HG02588 (cell line): ENCODE results near the gene UBAC1.
"Not testable (repeated sequence)": the region's sequence is repeated elsewhere in the genome, so short reads cannot be mapped to it uniquely, and the experiment has no call there.

Source experiments
- ATAC-seq: cut with Tn5 transposase; IDR thresholded peaks from one replicate; pipeline ENCODE4 v1.9.1; 2021; ENCODE audit warnings: mild to moderate bottlenecking, moderate library complexity; ENCODE audit not compliant: unreplicated experiment

Gene UBAC1

DNA sequence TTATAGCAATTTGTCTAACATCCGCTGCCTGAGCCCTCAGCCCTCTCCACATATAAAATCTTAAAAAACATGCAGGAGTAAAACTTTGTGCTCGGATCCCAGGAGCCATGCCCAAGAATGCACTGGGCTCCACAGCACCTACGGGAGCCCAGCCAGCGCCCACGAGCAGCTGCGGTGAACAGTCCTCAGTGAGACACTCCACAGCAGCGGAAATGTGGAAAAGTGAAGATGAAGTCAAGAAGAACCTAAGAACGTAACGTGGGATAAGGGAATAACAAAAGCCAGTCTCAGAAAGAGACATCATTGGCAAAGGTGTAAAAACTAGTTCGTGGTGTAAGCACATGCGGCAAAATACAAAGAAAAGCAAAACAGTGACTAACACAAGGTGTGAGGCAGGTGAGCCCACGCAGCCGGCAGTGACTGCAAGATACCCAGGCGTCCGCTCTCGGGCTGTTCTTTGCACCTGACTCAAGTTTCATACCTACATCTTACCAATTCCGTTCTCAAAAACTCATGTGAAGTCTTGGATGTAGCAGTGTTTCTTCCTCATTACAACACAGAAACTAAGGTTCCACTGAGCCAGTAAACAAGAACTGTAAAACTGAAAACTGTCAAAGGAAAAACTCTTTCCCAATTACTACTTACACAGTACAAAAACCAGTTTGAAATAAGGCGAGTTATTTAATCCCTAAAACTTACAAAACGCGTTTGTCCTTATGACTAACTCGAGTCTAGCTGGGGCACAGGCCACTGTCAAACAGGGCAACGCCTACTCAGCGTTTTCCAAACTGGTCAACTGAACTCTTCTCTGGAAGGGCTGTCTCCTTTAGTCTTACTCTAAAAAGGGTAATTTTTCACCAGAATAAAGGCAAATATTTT is 55.6 kb downstream of the UBAC1 start:
- no peak for ATAC-seq

DNA sequence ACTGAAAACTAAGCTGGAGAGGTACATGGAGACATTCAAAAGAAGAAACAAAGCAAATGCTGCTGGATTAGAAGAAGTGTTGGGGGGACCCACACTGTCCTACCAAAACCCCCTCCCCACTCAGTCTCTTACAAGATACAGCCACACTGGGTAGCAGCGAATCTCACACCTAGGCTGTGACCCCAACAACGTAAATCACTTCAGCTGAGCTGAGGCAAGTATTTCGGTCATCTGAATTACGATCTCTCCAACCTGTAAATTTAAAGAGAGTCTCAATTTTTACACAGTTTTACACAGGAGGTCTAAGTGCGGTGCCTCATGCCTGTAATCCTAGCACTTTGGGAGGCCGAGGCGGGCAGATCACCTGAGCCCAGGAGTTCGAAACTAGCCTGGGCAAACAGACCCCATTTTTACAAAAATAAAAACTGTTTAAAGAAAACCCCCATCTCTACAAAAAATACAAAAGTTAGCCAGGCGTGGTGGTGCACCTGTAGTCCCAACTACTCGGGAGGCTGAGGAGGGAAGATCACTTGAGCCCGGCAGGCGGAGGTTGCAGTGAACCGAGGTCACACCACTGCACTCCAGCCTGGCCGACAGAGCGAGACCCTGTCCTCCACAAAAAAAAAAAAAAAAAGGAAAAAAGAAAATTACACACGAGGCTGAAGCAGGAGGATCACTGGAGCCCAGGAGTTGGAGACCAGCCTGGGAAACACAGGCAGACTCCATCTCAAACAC is 57.2 kb downstream of the UBAC1 start:
- ATAC-seq: no peak

GRCh38 chr9:135903358-135903656 is 57.9 kb downstream of the UBAC1 start:
- ATAC-seq: no peak

DNA sequence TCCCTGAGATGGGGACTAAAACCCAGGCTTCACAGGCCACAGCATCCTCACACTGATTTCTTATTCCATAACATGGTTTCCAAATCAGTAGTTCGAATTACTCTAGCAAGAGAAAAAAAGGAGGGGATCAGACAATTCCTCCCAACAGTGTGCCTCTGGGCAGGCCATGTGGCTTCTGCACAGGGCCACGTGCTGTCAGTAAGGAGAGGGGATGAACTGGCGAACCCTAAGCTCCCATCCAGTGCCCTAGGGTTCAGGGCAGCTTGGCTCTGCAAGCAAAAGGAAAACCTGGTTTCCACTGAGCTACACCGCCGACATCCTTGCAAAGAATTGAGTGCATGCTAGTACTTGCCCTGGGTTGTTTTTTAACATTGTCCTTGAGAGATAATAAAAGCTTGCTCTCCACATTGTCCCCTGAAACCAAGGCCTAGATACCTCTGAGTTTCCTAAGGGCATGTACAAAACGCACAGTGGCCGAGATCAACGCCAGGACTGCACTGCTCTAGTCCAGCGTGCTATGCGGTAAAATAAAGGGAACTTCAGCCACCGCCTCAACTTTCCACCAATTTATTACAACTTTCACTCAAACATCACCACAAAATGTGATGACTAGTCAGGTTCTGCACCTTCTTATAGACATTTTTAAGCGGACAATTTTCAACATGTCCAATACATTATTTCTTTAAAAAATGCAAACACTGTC is 58.4 kb downstream of the UBAC1 start:
- no peak for ATAC-seq

- no peak for ATAC-seq
Observed at GRCh38 chr9:135901826-135902225, 59.3 kb downstream of the UBAC1 start.

- ATAC-seq: no peak
Observed at GRCh38 chr9:135901031-135901758, 60.0 kb downstream of the UBAC1 start.

GRCh38 chr9:135898634-135899407 is 62.4 kb downstream of the UBAC1 start:
- no peak for ATAC-seq

DNA sequence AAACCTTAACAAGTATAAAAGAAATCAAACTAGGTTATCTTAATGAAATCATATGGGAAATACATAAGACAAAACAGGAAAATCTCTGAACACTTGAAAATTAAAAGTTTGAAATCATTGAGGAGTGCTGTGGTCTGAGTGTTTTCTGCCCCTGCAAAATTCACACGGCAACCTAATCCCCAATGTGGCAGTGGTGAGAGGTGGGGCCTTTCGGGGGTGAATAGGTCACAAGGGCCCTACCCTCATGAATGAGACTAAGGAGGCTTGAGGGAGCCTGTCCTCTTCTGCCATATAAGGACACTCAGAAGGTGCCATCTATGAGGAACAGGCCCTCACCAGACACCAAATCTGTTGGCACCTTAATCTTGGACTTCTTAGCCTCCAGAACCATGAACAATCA is 64.5 kb downstream of the UBAC1 start:
- no peak for ATAC-seq

- ATAC-seq: no peak
Observed at GRCh38 chr9:135896205-135896604, 65.0 kb downstream of the UBAC1 start.

DNA sequence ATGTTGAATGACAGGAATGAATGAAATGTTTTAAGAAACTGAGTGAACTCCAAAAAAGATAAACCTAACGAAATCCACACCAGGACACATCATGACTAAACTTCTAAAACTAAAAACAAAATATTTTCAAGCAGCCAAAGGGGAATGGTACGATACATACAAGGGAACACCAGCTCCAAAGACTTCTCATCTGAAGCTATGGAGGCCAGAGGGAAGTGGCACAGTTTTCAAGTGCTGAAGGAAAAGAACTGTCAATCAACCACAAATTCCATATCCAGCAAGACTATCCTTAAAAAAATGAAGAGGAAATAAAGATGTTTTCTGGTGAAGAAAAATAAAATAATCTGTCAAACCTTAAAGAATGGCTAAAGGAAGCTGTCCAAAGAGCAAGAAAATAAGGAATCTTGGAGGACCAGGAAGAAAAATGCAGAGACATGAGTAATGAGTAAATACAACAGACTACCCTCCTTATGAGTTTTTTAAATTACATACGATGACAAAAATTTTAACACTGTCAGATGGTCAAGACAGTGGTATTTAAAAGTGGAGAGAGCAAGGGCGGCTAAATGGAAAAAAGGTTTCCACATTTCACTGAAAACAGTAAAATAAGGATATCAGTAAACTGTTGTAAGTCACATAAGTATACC is 65.8 kb downstream of the UBAC1 start:
- no peak for ATAC-seq

DNA sequence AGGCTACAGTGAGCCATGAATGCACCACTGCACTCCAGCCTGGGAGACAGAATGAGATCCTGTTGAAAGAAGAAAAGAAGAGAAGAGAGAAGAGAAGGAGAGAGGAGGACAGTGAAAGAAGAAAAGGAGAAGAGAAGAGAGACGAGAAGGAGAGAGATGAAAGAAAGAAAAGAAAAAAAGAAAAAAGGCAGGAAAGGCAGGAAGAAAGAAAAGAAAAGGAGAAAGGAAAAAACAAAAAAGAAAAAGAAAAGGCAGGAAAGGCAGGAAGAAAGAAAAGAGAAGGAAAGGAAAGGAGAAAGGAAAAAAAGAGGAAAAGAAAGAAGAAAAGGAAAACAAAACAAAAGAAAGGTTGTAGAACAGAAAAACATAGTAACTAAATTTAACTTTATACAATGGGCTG is 68.1 kb downstream of the UBAC1 start:
- ATAC-seq: no peak

DNA sequence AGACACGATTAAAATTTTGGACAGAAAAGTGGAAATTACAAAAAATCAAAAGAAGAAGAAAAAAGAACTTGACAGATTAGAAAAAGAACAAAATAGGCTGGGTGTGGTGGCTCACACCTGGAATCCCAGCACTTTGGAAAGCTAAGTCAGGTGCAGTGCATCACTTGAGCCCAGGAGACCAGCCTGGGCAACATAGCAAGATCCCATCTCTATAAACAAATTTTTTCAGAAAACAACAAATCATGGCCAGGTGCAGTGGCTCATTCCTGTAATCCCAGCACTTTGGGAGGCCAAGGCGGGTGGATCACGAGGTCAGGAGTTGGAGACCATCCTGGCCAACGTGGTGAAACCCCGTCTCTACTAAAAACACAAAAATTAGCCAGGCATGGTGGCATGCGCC is 68.8 kb downstream of the UBAC1 start:
- ATAC-seq: not testable (repeated sequence)

GRCh38 chr9:135891027-135891631 is 70.0 kb downstream of the UBAC1 start:
- no peak for ATAC-seq

DNA sequence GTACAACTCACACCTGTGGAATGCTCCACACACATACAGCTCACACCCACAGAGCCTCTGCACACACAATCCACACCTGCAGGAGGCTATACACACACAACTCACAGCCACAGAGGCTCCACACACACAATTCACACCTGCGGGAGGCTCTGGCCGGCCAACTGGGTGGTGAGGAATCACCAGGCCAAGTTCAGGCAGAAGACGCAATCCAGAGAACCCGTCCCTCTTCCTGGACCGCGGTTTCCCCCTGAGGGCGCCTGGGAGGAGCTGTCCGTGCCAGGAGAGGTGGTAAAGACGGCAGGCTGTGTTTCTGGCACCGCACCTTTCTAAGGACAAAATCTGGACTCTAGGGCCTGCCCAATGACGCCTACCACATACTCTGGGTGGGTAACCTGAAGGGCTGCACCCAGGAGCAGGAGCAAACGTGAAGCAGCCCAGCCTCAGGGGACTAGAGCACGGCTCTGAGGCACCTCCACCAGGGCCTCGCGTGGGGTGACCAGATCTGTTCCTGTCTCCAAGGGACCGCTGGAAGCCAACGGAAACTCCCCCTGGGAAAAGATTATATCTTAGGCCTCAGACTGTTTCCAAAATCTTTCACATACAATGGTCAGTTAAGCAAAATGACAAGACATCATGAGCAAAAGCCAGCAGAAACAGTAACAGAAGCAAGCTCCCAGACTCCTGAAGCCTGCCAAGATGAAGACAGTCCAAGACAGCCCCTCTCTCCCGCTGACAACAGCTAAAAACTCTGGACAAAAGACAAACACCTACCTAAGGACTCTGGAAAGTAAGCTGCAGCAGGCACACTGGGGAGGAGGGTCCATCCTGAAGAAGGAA is 70.8 kb downstream of the UBAC1 start:
- ATAC-seq: no peak

GRCh38 chr9:135889564-135890189 is 71.5 kb downstream of the UBAC1 start:
- no peak for ATAC-seq

DNA sequence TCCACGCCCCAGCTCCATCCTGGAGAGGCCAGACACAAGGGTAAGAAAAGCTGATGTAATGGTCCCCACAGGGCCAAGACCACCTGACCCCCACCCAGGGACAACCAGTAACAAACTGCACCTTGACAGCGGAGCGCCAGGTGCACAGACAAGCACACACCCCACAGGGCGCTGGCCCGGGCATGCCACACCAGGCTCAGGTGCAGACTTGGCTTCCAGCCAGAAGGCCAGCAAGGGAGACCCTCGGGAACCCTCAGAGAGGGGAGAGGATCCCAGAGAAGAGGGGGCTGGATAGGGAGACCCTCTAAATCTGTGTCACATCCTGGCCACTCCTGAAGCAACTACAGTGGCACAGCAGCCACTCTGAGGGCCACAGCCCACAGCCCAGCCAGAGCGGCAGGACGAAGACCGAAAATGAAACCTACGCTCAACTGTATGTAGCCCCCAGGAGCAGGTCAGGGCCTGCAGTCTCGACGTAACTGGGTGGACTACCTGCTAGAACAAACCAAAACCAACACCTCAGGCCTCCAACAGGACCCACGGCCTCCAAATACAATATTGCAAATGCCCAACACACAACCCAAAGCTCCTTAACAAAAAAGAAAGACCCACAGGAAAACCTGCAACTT is 72.3 kb downstream of the UBAC1 start:
- no peak for ATAC-seq

DNA sequence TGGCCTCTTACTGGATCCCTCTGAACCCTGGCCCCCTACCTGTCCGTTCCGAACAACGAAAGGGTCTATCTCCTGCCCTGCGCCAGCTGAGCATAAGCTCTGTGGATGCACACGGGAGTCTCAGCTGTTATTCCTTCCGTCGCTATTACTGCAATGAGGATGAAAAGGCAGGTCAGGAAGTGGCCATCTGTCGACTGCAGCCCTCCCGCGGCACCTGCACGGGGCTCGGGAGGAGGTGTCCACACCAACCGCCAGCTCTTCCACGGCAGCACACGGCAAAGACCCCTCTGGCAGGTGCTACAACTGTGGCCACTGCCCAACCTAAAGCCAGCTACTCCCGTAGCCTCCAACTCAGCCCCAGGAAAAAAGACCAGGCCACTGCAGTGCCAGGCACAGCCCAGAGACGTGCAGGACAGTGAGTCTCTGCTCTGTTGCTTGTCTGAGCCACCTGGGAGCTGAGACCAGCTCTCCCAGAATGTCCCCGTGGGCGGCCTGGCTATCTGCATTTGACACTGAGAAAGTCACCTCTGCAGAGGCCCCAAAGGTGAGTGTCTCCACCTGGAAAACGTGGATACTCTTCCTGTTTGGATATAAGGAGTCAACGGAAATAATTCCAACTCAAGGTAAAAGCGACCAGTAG is 72.9 kb downstream of the UBAC1 start:
- ATAC-seq: no peak
